Stomach smooth muscle (tissue), 2 donors: ENCODE results near the gene DSG1.
"Not testable (repeated sequence)": the region's sequence is repeated elsewhere in the genome, so short reads cannot be mapped to it uniquely, and the experiment has no call there.

Experiments used
- H3K27ac ChIP-seq: one replicate; pipeline ENCODE4 v1.7.0; 2013; ENCODE audit warnings: mild to moderate bottlenecking, low read length, inconsistent platforms
- H3K27me3 ChIP-seq, 2 donors: one replicate each; pipeline ENCODE4 v1.7.0; 2013; ENCODE audit warnings: low read length in 2 of 2; ENCODE audit not compliant: insufficient read depth in 2 of 2, control insufficient read depth in 1 of 2
- H3K36me3 ChIP-seq, 2 donors: one replicate each; pipeline ENCODE4 v1.7.0; 2013; ENCODE audit warnings: low read length in 2 of 2; ENCODE audit not compliant: control insufficient read depth in 2 of 2, insufficient read depth in 2 of 2
- H3K4me1 ChIP-seq: one replicate; pipeline ENCODE4 v1.7.0; 2013; ENCODE audit warnings: low read length; ENCODE audit not compliant: control insufficient read depth, insufficient read depth
- H3K4me3 ChIP-seq, 2 donors: one replicate each; pipeline ENCODE4 v1.7.0; 2013; ENCODE audit warnings: low read length in 2 of 2
- H3K9ac ChIP-seq, 2 donors: one replicate each; pipeline ENCODE4 v1.7.0; 2013; ENCODE audit warnings: low read length in 2 of 2, mild to moderate bottlenecking in 1 of 2
- H3K9me3 ChIP-seq, 2 donors: one replicate each; pipeline ENCODE4 v1.7.0; 2013; ENCODE audit warnings: low read length in 2 of 2; ENCODE audit not compliant: control insufficient read depth in 2 of 2
- donor health status: healthy.
- donor health status: Pancreatic carcinoma.

The DSG1 gene

DNA sequence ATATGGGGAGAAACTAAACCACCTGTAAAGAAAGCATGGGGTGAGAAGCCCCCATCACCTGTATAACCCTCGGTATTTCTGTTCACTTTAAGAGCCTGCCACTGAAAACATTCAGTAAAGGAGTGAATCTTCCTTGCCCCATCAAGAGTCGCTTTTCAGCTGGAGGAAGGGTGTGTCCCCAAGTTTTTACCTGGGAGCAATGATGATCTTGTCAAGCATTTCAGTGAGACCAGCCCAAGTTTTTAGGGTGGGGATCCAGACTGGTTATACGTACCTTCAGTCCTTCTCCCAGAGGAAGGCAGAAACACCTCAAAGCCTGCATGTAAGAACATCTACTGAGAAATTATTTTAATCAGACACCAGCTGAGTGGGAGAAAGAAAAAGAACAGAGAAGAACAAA, at the start of gene DSG1:
Gene DSG1 (plus strand): TSS at position 301 of the 400 bp plus-strand sequence. CDS start 141 bp downstream, outside the sequence.
- H3K9ac ChIP-seq: no peak within 1 kb of the TSS
- H3K4me3 ChIP-seq: no peak within 1 kb of the TSS
- no peaks in the 10 kb centered on the region for H3K27me3 ChIP-seq
- H3K27ac ChIP-seq: no peak within 1 kb of the TSS
- H3K9me3 ChIP-seq: no peaks in the 10 kb centered on the region
- no peaks in the 10 kb centered on the region for H3K4me1 ChIP-seq
- no peaks in the 10 kb centered on the region for H3K36me3 ChIP-seq

DNA sequence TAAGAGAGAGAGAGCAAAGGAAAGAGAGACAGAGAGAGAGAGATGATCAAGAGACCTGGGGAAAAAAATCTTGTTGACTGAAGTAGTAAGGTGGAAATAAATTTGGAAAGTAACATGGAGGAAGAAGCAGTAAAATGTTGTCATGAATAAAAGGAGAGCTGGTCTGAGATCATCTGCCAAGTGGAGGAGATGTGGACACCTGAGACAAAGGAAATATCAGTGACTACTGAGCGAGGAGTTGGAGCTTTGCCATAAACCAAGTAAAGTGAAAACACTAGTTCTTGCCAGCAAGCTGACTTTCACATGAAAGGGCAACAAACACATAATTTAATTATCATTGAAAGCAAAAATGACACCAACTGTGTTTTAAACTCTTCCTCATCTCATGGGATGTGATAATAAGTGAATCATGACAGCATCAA, 49.0 kb upstream of the DSG1 start:
- Histone ChIP-seq H3K27me3 (no peaks in the 10 kb centered on the region), H3K4me1 (no peaks in the 10 kb centered on the region), H3K9me3 (no peaks in the 10 kb centered on the region), H3K9ac (no peak overlapping the region), H3K27ac (no peak overlapping the region), H3K36me3 (no peaks in the 10 kb centered on the region), H3K4me3 (no peak overlapping the region)

DNA sequence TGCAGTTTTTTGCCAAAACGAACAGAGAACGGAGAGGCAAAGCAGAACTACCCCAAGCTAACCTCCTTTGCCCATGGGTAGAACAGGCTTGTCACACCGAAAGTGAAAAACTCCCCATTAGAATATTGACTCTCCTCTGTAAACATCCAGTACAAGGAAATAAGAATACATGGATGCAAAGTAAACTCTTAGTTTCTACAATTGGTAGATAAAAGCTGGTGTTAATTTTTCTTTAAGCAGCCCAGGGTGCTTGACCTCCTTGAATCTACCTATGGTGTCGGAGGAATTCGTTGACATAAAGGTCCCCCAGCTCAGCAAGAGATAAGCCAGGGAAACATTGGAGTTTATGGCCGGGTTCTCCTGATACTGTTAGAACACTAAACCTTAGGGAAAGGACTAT, 48.4 kb upstream of the DSG1 start:
- Histone ChIP-seq H3K4me1 (no peaks in the 10 kb centered on the region), H3K9ac (no peak overlapping the region), H3K27me3 (no peaks in the 10 kb centered on the region), H3K9me3 (no peaks in the 10 kb centered on the region), H3K4me3 (no peak overlapping the region), H3K27ac (no peak overlapping the region), H3K36me3 (no peaks in the 10 kb centered on the region)

GRCh38 chr18:31270578-31270977, 47.4 kb upstream of the DSG1 start:
- Histone ChIP-seq H3K27ac (no peak overlapping the region), H3K36me3 (no peaks in the 10 kb centered on the region), H3K27me3 (no peaks in the 10 kb centered on the region), H3K9ac (no peak overlapping the region), H3K9me3 (no peaks in the 10 kb centered on the region), H3K4me1 (no peaks in the 10 kb centered on the region), H3K4me3 (no peak overlapping the region)

DNA sequence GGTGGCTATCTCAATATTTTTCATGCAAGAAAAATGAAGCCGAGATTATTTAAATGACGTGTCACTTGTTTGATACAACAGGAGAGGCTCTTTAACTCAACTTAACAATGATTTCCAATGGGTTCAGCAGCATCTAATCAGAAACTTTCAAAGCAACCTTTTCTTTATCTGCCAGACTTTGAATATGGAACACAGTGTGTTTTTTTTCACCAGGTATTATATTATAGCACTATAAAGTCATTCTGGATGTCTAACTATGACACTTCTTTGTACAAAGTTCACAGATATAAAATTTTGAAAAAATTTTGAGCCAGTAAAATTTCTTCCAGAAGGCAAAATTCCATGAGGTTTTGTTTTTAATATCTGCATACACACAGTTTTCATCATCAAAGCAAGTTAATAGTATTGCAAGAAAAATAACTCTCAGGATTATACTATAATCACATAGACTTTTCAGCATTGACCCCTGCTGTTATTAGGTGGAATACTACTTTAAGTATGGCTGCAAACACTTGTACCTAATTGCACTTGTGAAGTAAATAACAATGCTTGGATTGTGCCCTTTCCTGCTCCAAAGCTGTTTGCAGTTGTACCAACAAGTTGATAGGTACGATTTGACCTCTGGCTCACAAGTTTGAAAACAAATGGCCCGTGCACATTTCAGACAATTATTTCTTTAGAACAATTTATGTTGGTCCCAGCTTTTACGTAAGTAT, 44.0 kb upstream of the DSG1 start:
- Histone ChIP-seq H3K4me1 (no peaks in the 10 kb centered on the region), H3K9me3 (no peaks in the 10 kb centered on the region), H3K27ac (no peak overlapping the region), H3K27me3 (no peaks in the 10 kb centered on the region), H3K36me3 (no peaks in the 10 kb centered on the region), H3K4me3 (no peak overlapping the region), H3K9ac (no peak overlapping the region)

- Histone ChIP-seq H3K9me3 (no peaks in the 10 kb centered on the region), H3K36me3 (no peaks in the 10 kb centered on the region), H3K9ac (no peak overlapping the region), H3K4me3 (no peak overlapping the region), H3K27ac (no peak overlapping the region), H3K4me1 (no peaks in the 10 kb centered on the region), H3K27me3 (no peaks in the 10 kb centered on the region)
These were observed 43.0 kb upstream of the DSG1 start for GRCh38 chr18:31274931-31275330.

DNA sequence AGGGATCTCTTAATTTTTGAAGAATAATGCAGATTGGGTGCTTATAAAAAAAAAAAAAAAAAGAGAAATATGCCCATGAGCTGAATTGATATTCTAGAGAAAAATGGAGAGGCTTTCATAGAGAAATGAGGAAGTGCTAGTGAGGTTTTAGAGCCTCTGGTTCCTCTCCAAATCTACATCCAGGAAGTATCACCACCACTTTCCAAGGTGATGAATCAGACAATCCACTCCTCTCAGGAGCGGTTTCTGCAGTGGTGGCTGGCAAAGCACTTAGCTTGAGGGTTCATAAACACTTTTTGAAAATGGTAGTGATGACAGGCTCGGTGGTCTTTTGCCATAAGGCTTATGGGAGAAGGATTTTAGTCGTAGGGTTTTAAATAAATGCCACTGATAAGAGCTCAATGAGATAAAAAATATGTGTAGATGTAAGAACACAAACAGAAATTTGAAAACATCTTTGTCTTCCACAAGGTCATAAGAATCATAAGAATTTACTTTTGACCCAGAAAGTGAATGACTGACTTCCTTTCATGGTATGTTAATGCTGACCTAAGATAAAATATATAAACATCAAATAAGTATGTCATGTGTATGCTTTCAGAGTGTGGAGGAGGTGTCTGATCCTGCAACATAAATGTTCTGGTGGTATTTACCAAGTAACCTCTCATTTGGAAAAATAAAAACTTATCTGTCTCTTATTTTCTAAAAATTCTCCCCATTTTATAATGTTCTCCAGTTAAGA, 42.1 kb upstream of the DSG1 start:
- no peak overlapping the region for H3K9ac ChIP-seq
- H3K27me3 ChIP-seq: no peaks in the 10 kb centered on the region
- H3K27ac ChIP-seq: no peak overlapping the region
- no peaks in the 10 kb centered on the region for H3K4me1 ChIP-seq
- no peaks in the 10 kb centered on the region for H3K36me3 ChIP-seq
- H3K9me3 ChIP-seq: no peaks in the 10 kb centered on the region
- H3K4me3 ChIP-seq: no peak overlapping the region

- H3K9me3 ChIP-seq: no peaks in the 10 kb centered on the region
- no peaks in the 10 kb centered on the region for H3K36me3 ChIP-seq
- no peaks in the 10 kb centered on the region for H3K27me3 ChIP-seq
- no peak overlapping the region for H3K9ac ChIP-seq
- H3K4me1 ChIP-seq: no peaks in the 10 kb centered on the region
- H3K27ac ChIP-seq: no peak overlapping the region
- H3K4me3 ChIP-seq: no peak overlapping the region
These were observed 39.3 kb upstream of the DSG1 start for GRCh38 chr18:31278609-31279071.

DNA sequence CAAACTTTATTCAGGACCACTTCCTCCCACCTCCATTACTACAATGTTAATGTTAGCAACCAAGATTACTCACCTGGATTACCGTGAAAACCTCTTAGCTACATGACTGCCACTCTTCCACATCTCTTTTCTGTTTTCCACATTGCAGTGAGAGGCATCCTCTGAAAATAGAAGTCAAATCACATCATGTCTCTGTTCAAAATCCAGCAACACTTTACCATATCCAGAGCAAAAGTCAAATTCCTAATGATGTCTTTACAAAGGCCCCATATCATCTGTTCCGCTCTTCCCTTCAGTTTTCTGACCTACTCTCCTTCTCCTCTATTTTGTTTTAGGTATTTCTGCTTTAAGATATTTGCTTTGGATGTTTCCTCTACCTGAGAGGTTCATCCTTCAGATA, 37.5 kb upstream of the DSG1 start:
- H3K27me3 ChIP-seq: no peaks in the 10 kb centered on the region
- no peaks in the 10 kb centered on the region for H3K9me3 ChIP-seq
- H3K36me3 ChIP-seq: no peaks in the 10 kb centered on the region
- no peak overlapping the region for H3K27ac ChIP-seq
- H3K4me3 ChIP-seq: no peak overlapping the region
- H3K9ac ChIP-seq: no peak overlapping the region
- no peaks in the 10 kb centered on the region for H3K4me1 ChIP-seq

- no peaks in the 10 kb centered on the region for H3K36me3 ChIP-seq
- H3K27me3 ChIP-seq: no peaks in the 10 kb centered on the region
- no peak overlapping the region for H3K4me3 ChIP-seq
- no peak overlapping the region for H3K27ac ChIP-seq
- no peaks in the 10 kb centered on the region for H3K9me3 ChIP-seq
- no peak overlapping the region for H3K9ac ChIP-seq
- H3K4me1 ChIP-seq: no peaks in the 10 kb centered on the region
These were observed 36.5 kb upstream of the DSG1 start for GRCh38 chr18:31281437-31281836.

GRCh38 chr18:31289446-31289845, 28.5 kb upstream of the DSG1 start:
- not testable (repeated sequence) for H3K4me3 ChIP-seq, H3K9ac ChIP-seq, H3K36me3 ChIP-seq

More at GRCh38 chr18:31289446-31289845, 28.5 kb upstream of the DSG1 start:
- H3K4me1 ChIP-seq, H3K9me3 ChIP-seq, H3K27ac ChIP-seq, H3K27me3 ChIP-seq: not testable (repeated sequence)
